CD14-positive monocyte (primary cell): ENCODE results near the gene PFKL. TPM values are rescaled to one million over a fixed set of nuclear protein-coding genes. Genes with fewer than 3 reads are reported as not detected.

ENCODE experiments used
- DNase-seq, 3 donors: peaks; one replicate each; pipeline ENCODE4 v3.0.0-alpha.2; 2011 to 2022
- H2AFZ ChIP-seq: 2 replicates; pipeline ENCODE4 v1.6.0; 2012; ENCODE audit warnings: mild to moderate bottlenecking, low read depth, low read length, inconsistent platforms; ENCODE audit not compliant: insufficient read depth, poor library complexity, severe bottlenecking
- H3K27ac ChIP-seq, 2 donors: 1 replicate in 1 of 2; 2 replicates in 1 of 2; pipeline ENCODE4 v1.5.1; 2012 to 2013; ENCODE audit warnings: low read length in 2 of 2, control low read depth in 1 of 2, inconsistent platforms in 1 of 2, low read depth in 1 of 2, mild to moderate bottlenecking in 1 of 2
- H3K27me3 ChIP-seq, 2 donors: one replicate each; pipeline versions ENCODE4 v1.6.0 to v1.6.1; 2011 to 2013; ENCODE audit warnings: low read length in 2 of 2; ENCODE audit not compliant: control insufficient read depth in 2 of 2, insufficient read depth in 2 of 2
- H3K36me3 ChIP-seq, 2 donors: replicated peaks in 1 of 2; 1 replicate in 1 of 2; 2 replicates in 1 of 2; pipeline versions ENCODE4 v1.5.1 to v1.6.1; 2012 to 2013; ENCODE audit warnings: low read length in 2 of 2, control low read depth in 1 of 2, inconsistent platforms in 1 of 2, mild to moderate bottlenecking in 1 of 2; ENCODE audit not compliant: insufficient read depth in 2 of 2, control insufficient read depth in 1 of 2
- H3K4me1 ChIP-seq, 2 donors: 1 replicate in 1 of 2; 2 replicates in 1 of 2; pipeline versions ENCODE4 v1.5.1 to v1.6.1; 2012 to 2013; ENCODE audit warnings: low read length in 2 of 2, control low read depth in 1 of 2, inconsistent platforms in 1 of 2, mild to moderate bottlenecking in 1 of 2, moderate library complexity in 1 of 2; ENCODE audit not compliant: insufficient read depth in 2 of 2, control insufficient read depth in 1 of 2
- H3K4me2 ChIP-seq: replicated peaks from 2 replicates; pipeline ENCODE3; 2012; ENCODE audit warnings: low read length, moderate library complexity, mild to moderate bottlenecking; ENCODE audit not compliant: poor library complexity, severe bottlenecking; ENCODE audit errors: extremely low read depth
- H3K4me3 ChIP-seq, 3 experiments: fragments of 200-600 bp in 1 of 3; sonication (generic) in 1 of 3; replicated peaks in 1 of 3; 1 replicate in 2 of 3; 2 replicates in 1 of 3; pipeline ENCODE4 v1.5.1; 2011 to 2013; ENCODE audit warnings: low read length in 3 of 3, mild to moderate bottlenecking in 3 of 3, control low read depth in 2 of 3, low read depth in 2 of 3, inconsistent platforms in 1 of 3, moderate library complexity in 1 of 3
- H3K79me2 ChIP-seq: 2 replicates; pipeline ENCODE4 v1.6.0; 2012; ENCODE audit warnings: mild to moderate bottlenecking, control low read depth, inconsistent platforms, low read length, moderate library complexity; ENCODE audit not compliant: insufficient read depth
- H3K9ac ChIP-seq: 2 replicates; pipeline ENCODE4 v1.6.0; 2017; ENCODE audit warnings: low read length, mild to moderate bottlenecking; ENCODE audit not compliant: insufficient read depth, poor library complexity, severe bottlenecking
- H3K9me3 ChIP-seq, 2 donors: replicated peaks in 1 of 2; 1 replicate in 1 of 2; 2 replicates in 1 of 2; pipeline versions ENCODE4 v1.5.1 to v1.6.1; 2012 to 2013; ENCODE audit warnings: low read length in 2 of 2, control low read depth in 1 of 2; ENCODE audit not compliant: control insufficient read depth in 1 of 2, insufficient read depth in 1 of 2
- H4K20me1 ChIP-seq: 2 replicates; pipeline ENCODE4 v1.6.0; 2012; ENCODE audit warnings: mild to moderate bottlenecking, low read length, control low read depth, moderate library complexity; ENCODE audit not compliant: insufficient read depth
- H3K27ac Mint-ChIP-seq, 7 donors: one replicate each; pipeline ENCODE4 v1.8.0; 2020; ENCODE audit warnings: mild to moderate bottlenecking in 7 of 7, mixed read lengths in 7 of 7, moderate library complexity in 6 of 7, inconsistent platforms in 2 of 7
- H3K27me3 Mint-ChIP-seq, 3 donors: one replicate each; pipeline ENCODE4 v1.8.0; 2021 to 2022; ENCODE audit warnings: low read depth in 3 of 3, mild to moderate bottlenecking in 3 of 3, mixed read lengths in 3 of 3, moderate library complexity in 3 of 3, inconsistent platforms in 1 of 3
- H3K36me3 Mint-ChIP-seq, 2 donors: one replicate each; pipeline ENCODE4 v1.8.0; 2020; ENCODE audit warnings: mixed read lengths in 2 of 2, inconsistent platforms in 1 of 2, mild to moderate bottlenecking in 1 of 2
- H3K4me1 Mint-ChIP-seq: one replicate; pipeline ENCODE4 v1.8.0; 2020; ENCODE audit warnings: mild to moderate bottlenecking, mixed read lengths
- H3K4me3 Mint-ChIP-seq, 2 donors: one replicate each; pipeline ENCODE4 v1.8.0; 2020; ENCODE audit warnings: mild to moderate bottlenecking in 2 of 2, mixed read lengths in 2 of 2, moderate library complexity in 1 of 2
- H3K9me3 Mint-ChIP-seq, 7 donors: one replicate each; pipeline ENCODE4 v1.8.0; 2020 to 2022; ENCODE audit warnings: mixed read lengths in 7 of 7, mild to moderate bottlenecking in 6 of 7, moderate library complexity in 6 of 7, inconsistent platforms in 2 of 7
- WGBS: methylation state at CpG from one replicate; pipeline ENCODE4 v1.1.5; 2013; ENCODE audit warnings: missing lambda C conversion rate; ENCODE audit not compliant: insufficient coverage; 5-methylcytosine and 5-hydroxymethylcytosine counted together
- intact Hi-C, 2 donors: fragments of 100-400 bp; cut with micrococcal nuclease; formaldehyde crosslinking; loops; one replicate each; pipeline versions ENCODE4 v1.15.0 to v1.15.1; 2023
- polyA plus RNA-seq, 3 donors: library from polyadenylated mRNA; depleted of rRNA in 1 of 3; unstranded in 2 of 3; stranded (reverse) in 1 of 3; fragments of 300-500 nt in 2 of 3; fragments of >200 nt in 1 of 3; fragmentation: Illumina TruSeq in 2 of 3; gene quantifications; 1 replicate in 2 of 3; 2 replicates in 1 of 3; pipeline ENCODE4 v1.2.3, GENCODE V29; 2012 to 2021
- TF ChIP-seq, protein P1 (sequence below): fragments of 200-600 bp; IDR thresholded peaks from one replicate; pipeline ENCODE4 v1.8.0; 2022; ENCODE audit warnings: antibody characterized with exemption, mild to moderate bottlenecking

The PFKL gene
- polyA plus RNA-seq, 3 donors: 105 to 133 (median 113) TPM

- Histone ChIP-seq H2AFZ (no peak overlapping the region), H3K27ac (no peak overlapping the region), H3K4me2 (no peak overlapping the region), H3K9me3 (no peaks in the 10 kb centered on the region), H3K4me3 (no peak overlapping the region), H3K79me2 (no peaks in the 10 kb centered on the region), H3K4me1 (no peaks in the 10 kb centered on the region), H3K9ac (no peak overlapping the region), H3K27me3 (no peaks in the 10 kb centered on the region), H4K20me1 (no peaks in the 10 kb centered on the region), H3K36me3 (no peaks in the 10 kb centered on the region)
- Mint-ChIP-seq H3K27ac (no peak overlapping the region), H3K9me3 (no peaks in the 10 kb centered on the region), H3K36me3 (no peaks in the 10 kb centered on the region), H3K4me3 (no peak overlapping the region), H3K27me3 (peaks cover 0 to 10% (median 6%) of the 10 kb centered on the region in 3 donors), H3K4me1 (no peaks in the 10 kb centered on the region)
- whole genome bisulfite sequencing: 98% methylated on average over 9 of the region's 12 CpGs
- DNase-seq: no peak
- intact Hi-C loops: no loop called here
- TF ChIP-seq, protein P1, sequence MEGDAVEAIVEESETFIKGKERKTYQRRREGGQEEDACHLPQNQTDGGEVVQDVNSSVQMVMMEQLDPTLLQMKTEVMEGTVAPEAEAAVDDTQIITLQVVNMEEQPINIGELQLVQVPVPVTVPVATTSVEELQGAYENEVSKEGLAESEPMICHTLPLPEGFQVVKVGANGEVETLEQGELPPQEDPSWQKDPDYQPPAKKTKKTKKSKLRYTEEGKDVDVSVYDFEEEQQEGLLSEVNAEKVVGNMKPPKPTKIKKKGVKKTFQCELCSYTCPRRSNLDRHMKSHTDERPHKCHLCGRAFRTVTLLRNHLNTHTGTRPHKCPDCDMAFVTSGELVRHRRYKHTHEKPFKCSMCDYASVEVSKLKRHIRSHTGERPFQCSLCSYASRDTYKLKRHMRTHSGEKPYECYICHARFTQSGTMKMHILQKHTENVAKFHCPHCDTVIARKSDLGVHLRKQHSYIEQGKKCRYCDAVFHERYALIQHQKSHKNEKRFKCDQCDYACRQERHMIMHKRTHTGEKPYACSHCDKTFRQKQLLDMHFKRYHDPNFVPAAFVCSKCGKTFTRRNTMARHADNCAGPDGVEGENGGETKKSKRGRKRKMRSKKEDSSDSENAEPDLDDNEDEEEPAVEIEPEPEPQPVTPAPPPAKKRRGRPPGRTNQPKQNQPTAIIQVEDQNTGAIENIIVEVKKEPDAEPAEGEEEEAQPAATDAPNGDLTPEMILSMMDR: no peak
Observed at GRCh38 chr21:44262338-44263056, 37.4 kb upstream of the PFKL start.

DNA sequence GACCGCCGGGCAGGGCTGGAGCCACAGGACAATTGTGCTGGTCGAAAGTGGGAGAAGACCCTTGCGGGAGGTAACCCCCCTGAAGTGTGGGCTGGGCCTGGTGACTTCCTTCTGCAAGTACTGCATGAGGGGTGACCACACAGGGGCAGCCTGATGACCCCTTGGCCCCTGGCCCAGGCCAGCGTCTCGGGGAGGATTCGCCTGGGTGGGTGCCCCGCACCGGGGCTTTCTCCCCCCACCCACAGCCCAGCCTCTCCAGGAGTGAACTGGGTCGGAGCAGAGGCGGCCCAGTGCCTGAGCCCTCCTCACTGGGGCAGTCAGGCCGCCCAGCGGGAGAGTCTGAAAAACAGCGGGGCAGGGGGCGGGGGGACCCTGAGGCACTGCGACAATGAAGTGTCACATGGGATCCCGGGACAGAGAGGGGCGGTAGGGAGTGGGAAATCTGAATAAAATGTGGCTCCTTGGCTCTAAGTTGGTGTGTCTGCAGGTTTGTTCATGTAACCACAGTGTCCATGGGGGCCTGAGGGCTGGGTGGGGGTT is 36.6 kb upstream of the PFKL start:
- Histone ChIP-seq H3K9me3 (no peaks in the 10 kb centered on the region), H3K4me2 (no peak overlapping the region), H3K9ac (no peak overlapping the region), H3K27ac (no peak overlapping the region), H3K4me3 (no peak overlapping the region), H3K27me3 (no peaks in the 10 kb centered on the region), H3K4me1 (no peaks in the 10 kb centered on the region), H3K79me2 (no peaks in the 10 kb centered on the region), H4K20me1 (no peaks in the 10 kb centered on the region), H2AFZ (no peak overlapping the region), H3K36me3 (no peaks in the 10 kb centered on the region)
- intact Hi-C loops: no loop called here
- Mint-ChIP-seq H3K4me1 (peaks cover 2% of the 10 kb centered on the region), H3K27me3 (peaks cover 0 to 6% (median 6%) of the 10 kb centered on the region in 3 donors), H3K9me3 (no peaks in the 10 kb centered on the region), H3K27ac (no peak overlapping the region), H3K36me3 (no peaks in the 10 kb centered on the region), H3K4me3 (no peak overlapping the region)
- TF ChIP-seq, protein P1: no peak
- DNase-seq: no peak
- 91% methylated on average over 10 of the region's 18 CpGs for whole genome bisulfite sequencing
